GM12878 (cell line): ENCODE measurements around the gene EAF2. TPM values are rescaled to one million over a fixed set of nuclear protein-coding genes. Genes with fewer than 3 reads are reported as not detected.

Source experiments
- ATAC-seq: fragments of 200-7000 bp; cut with Tn5 transposase; 3 replicates; pipeline ENCODE4 v1.9.1; 2020; ENCODE audit warnings: mild to moderate bottlenecking, moderate library complexity
- BruUV-seq: library from RNA; stranded (reverse); fragments of 400-500 nt; replicated peaks from 2 replicates; lab custom pipeline; 2021; lab: Mats Ljungman, UMichigan
- CTCF ChIA-PET: fragments of 300-600 bp; sonication (Branson Sonifier 250); formaldehyde crosslinking; extraction: SDS; loops from one replicate; lab custom pipeline; 2021; ENCODE audit warnings: inconsistent platforms; lab: Yijun Ruan, JAX
- POLR2A ChIA-PET: fragments of 350-600 bp; formaldehyde crosslinking; extraction: SDS; loops from one replicate; lab custom pipeline; 2021; ENCODE audit warnings: inconsistent platforms; lab: Charles Lee
- RAD21 ChIA-PET: fragments of 300-600 bp; sonication (Branson Sonifier 250); formaldehyde crosslinking; loops from one replicate; lab custom pipeline; 2023; ENCODE audit warnings: antibody characterized with exemption; ENCODE audit not compliant: unreplicated experiment; lab: Charles Lee
- SMC1A ChIA-PET: fragments of 300-600 bp; sonication (Branson Sonifier 250); formaldehyde crosslinking; loops from one replicate; lab custom pipeline; 2023; ENCODE audit not compliant: unreplicated experiment, uncharacterized antibody; lab: Charles Lee
- DNase-seq: peaks from one replicate; pipeline ENCODE4 v3.0.0-alpha.2; 2011; ENCODE audit warnings: low read depth, low spot score
- FAIRE-seq: peaks from 3 replicates; lab custom pipeline; 2011; peaks lifted over from hg19 to GRCh38; lab: Jason Lieb, UNC
- H2AFZ ChIP-seq: 2 replicates; pipeline ENCODE4 v1.6.0; 2011; ENCODE audit warnings: low read depth, low read length, control low read depth; ENCODE audit not compliant: control insufficient read depth
- H3K27ac ChIP-seq: 2 replicates; pipeline ENCODE4 v1.5.1; 2011; ENCODE audit warnings: control low read depth; ENCODE audit not compliant: control insufficient read depth, insufficient read depth
- H3K27me3 ChIP-seq, 2 experiments: replicated peaks in 1 of 2; 2 replicates each; pipeline versions ENCODE4 v1.6.0 to v1.6.1; 2011; ENCODE audit warnings: low read length in 1 of 2; ENCODE audit not compliant: control insufficient read depth in 2 of 2, insufficient read depth in 2 of 2
- H3K36me3 ChIP-seq, 2 experiments: 2 replicates each; pipeline ENCODE4 v1.5.1; 2011; ENCODE audit warnings: low read length in 1 of 2; ENCODE audit not compliant: control insufficient read depth in 2 of 2, insufficient read depth in 2 of 2
- H3K4me1 ChIP-seq: 2 replicates; pipeline ENCODE4 v1.6.1; 2011; ENCODE audit warnings: mild to moderate bottlenecking, low read length, moderate library complexity, mixed read lengths; ENCODE audit not compliant: control insufficient read depth, insufficient read depth
- H3K4me2 ChIP-seq: 2 replicates; pipeline ENCODE4 v1.6.0; 2011; ENCODE audit warnings: control low read depth; ENCODE audit not compliant: control insufficient read depth, insufficient read depth
- H3K4me3 ChIP-seq: fragments of 200-600 bp; sonication (generic); 2 replicates; pipeline ENCODE4 v1.5.1; 2016
- H3K79me2 ChIP-seq: 2 replicates; pipeline ENCODE4 v1.6.0; 2011; ENCODE audit warnings: low read length; ENCODE audit not compliant: control insufficient read depth, insufficient read depth
- H3K9ac ChIP-seq: 2 replicates; pipeline ENCODE4 v1.8.0; 2011; ENCODE audit warnings: low read length, control low read depth, mixed read lengths; ENCODE audit not compliant: control insufficient read depth, insufficient read depth
- H3K9me3 ChIP-seq: replicated peaks from 3 replicates; pipeline ENCODE4 v1.5.1; 2011; ENCODE audit warnings: mild to moderate bottlenecking, low read length; ENCODE audit not compliant: control insufficient read depth, insufficient read depth
- H4K20me1 ChIP-seq: 2 replicates; pipeline ENCODE4 v1.6.0; 2011; ENCODE audit not compliant: control insufficient read depth, insufficient read depth
- ATF7 ChIP-seq: fragments of 450-650 bp; IDR thresholded peaks from 2 replicates; pipeline ENCODE4 v1.6.1; 2016; ENCODE audit warnings: low read depth, mild to moderate bottlenecking
- E2F4 ChIP-seq: IDR thresholded peaks from 2 replicates; pipeline ENCODE4 v1.6.1; 2012; ENCODE audit warnings: low read depth, low read length, improper control_type of control experiment
- E4F1 ChIP-seq: fragments of 450-650 bp; IDR thresholded peaks from 2 replicates; pipeline ENCODE4 v1.6.1; 2018; ENCODE audit warnings: borderline replicate concordance, mild to moderate bottlenecking; ENCODE audit not compliant: partially characterized antibody
- IKZF2 ChIP-seq, 2 experiments: fragments of 450-650 bp; IDR thresholded peaks; 2 replicates each; pipeline ENCODE4 v1.6.1; 2017; ENCODE audit warnings: mild to moderate bottlenecking in 2 of 2, moderate library complexity in 2 of 2
- MLLT1 ChIP-seq: fragments of 450-650 bp; IDR thresholded peaks from 2 replicates; pipeline ENCODE4 v1.6.1; 2016; ENCODE audit warnings: mild to moderate bottlenecking
- NBN ChIP-seq: fragments of 450-650 bp; IDR thresholded peaks from 2 replicates; pipeline ENCODE4 v1.6.1; 2016
- NKRF ChIP-seq: fragments of 450-650 bp; conservative IDR thresholded peaks from 2 replicates; pipeline ENCODE4 v1.6.1; 2017; ENCODE audit warnings: mild to moderate bottlenecking, moderate library complexity
- PML ChIP-seq: IDR thresholded peaks from 2 replicates; pipeline ENCODE4 v1.6.1; 2012; ENCODE audit warnings: low read length, inconsistent platforms
- SIN3A ChIP-seq: IDR thresholded peaks from 2 replicates; pipeline ENCODE4 v1.6.1; 2012; ENCODE audit warnings: low read depth, low read length, improper control_type of control experiment
- SKIL ChIP-seq: fragments of 450-650 bp; IDR thresholded peaks from 2 replicates; pipeline ENCODE4 v1.6.1; 2017; ENCODE audit warnings: mild to moderate bottlenecking, low read depth, inconsistent platforms; ENCODE audit not compliant: poor library complexity, severe bottlenecking
- SMAD1 ChIP-seq: fragments of 450-650 bp; IDR thresholded peaks from 2 replicates; pipeline ENCODE4 v1.6.1; 2018; ENCODE audit warnings: mild to moderate bottlenecking, low read depth; ENCODE audit not compliant: partially characterized antibody
- SRF ChIP-seq, 2 experiments: IDR thresholded peaks; 2 replicates each; pipeline ENCODE4 v1.6.1; 2011; ENCODE audit warnings: low read depth in 2 of 2, low read length in 2 of 2, mild to moderate bottlenecking in 1 of 2, moderate library complexity in 1 of 2
- STAT3 ChIP-seq: IDR thresholded peaks from 2 replicates; pipeline ENCODE4 v1.6.1; 2011; ENCODE audit warnings: low read depth, low read length, improper control_type of control experiment
- ZNF274 ChIP-seq: IDR thresholded peaks from one replicate; pipeline ENCODE4 v1.8.0; 2011; ENCODE audit not compliant: insufficient read length, insufficient read depth
- WGBS: methylation state at CpG from one replicate; pipeline ENCODE4 v1.1.6; 2016; ENCODE audit warnings: low lambda C conversion rate; ENCODE audit not compliant: insufficient replicate concordance, insufficient coverage; ENCODE audit errors: missing lambda C conversion rate; 5-methylcytosine and 5-hydroxymethylcytosine counted together
- in situ Hi-C: fragments of 300-500 bp; cut with MboI; formaldehyde crosslinking; loops from 9 replicates; pipeline ENCODE4 v1.14.3; 2018; ENCODE audit warnings: mixed read lengths
- intact Hi-C: fragments of 100-400 bp; cut with micrococcal nuclease; formaldehyde crosslinking; loops from one replicate; pipeline ENCODE4 v1.14.2; 2022; ENCODE audit not compliant: unreplicated experiment
- polyA plus RNA-seq, 11 experiments: library from polyadenylated mRNA; depleted of rRNA in 4 of 11; unstranded in 6 of 11; stranded (reverse) in 5 of 11; fragments of >200 nt; fragmentation: Nextera tagmentation in 4 of 11; fragmentation: Illumina TruSeq in 1 of 11; extraction: Ambion mirVana in 4 of 11; extraction: Trizol in 1 of 11; gene quantifications; 1 replicate in 1 of 11; 2 replicates in 10 of 11; pipeline versions ENCODE4 v1.2.1 to v1.2.3, GENCODE V29; 2011 to 2016; ENCODE audit warnings: inconsistent platforms in 2 of 11, missing spikeins in 2 of 11, low read depth in 1 of 11
- total RNA-seq, 4 experiments: library from RNA; depleted of rRNA in 3 of 4; stranded (reverse); fragments of >200 nt in 3 of 4; fragmentation: Illumina TruSeq in 1 of 4; extraction: Trizol in 1 of 4; gene quantifications; 2 replicates each; pipeline versions ENCODE4 v1.2.1 to v1.2.3, GENCODE V29; 2013 to 2021

The EAF2 gene
- total and polyA plus RNA-seq, 10 of the 15 experiments (the other 5 are each of a cell fraction or from before 2014, with no cell fraction given) = 47.3 to 193 (median 72.2) TPM

- DNase-seq = peak; percentile 19
- peaks cover 7% of the 10 kb centered on the region; the same call in 1 of the 2 replicates for H3K4me1 ChIP-seq
- FAIRE-seq = no peak
- 0% methylated on average over 11 of the region's 11 CpGs for WGBS
- peak overlapping the region; percentile 70 for H2AFZ ChIP-seq
- H3K4me2 ChIP-seq = peak overlapping the region; percentile 17; the same call in 1 of the 2 replicates
- CTCF ChIA-PET = interaction anchor here (0.8 to 2.0 kb wide), 3 partner anchors 10 to 46 kb away, joined by 3 to 6 read pairs (median 5); no protein-coding TSS in a partner anchor
- peak overlapping the region; percentile 90 for H3K4me3 ChIP-seq
- TSS peak; percentile 86 for BruUV-seq
- H4K20me1 ChIP-seq = no peaks in the 10 kb centered on the region
- ATAC-seq = peak; percentile 25
- RAD21 ChIA-PET = interaction anchor here (1.0 to 1.5 kb wide), 3 partner anchors 27 to 86 kb away, joined by 3 to 6 read pairs (median 4); partner anchors contain the start of gene GOLGB1
- peak overlapping the region; percentile 83 for H3K9ac ChIP-seq
- peaks cover 74% of the 10 kb centered on the region for H3K79me2 ChIP-seq
- in situ Hi-C loops (loop anchor here (5.0 kb wide), 1 partner anchor 242 kb away; no protein-coding TSS in a partner anchor), intact Hi-C loops (loop anchor here (5.0 to 10.0 kb wide), 5 partner anchors 88 to 419 kb away; partner anchors contain the start of genes GOLGB1 and POLQ)
- H3K27me3 ChIP-seq = no peaks in the 10 kb centered on the region
- SMC1A ChIA-PET = interaction anchor here (0.5 to 13.3 kb wide), 6 partner anchors 9 to 312 kb away, joined by 3 to 171 read pairs (median 6); no protein-coding TSS in a partner anchor
- POLR2A ChIA-PET = interaction anchor here (1.0 to 1.8 kb wide), 4 partner anchors 17 to 101 kb away, joined by 3 to 6 read pairs (median 6); no protein-coding TSS in a partner anchor
- no peaks in the 10 kb centered on the region; the same call in 1 of the 3 replicates for H3K9me3 ChIP-seq
- H3K27ac ChIP-seq = peak overlapping the region; percentile 75
- peaks cover 0 to 6% of the 10 kb centered on the region in 2 experiments; a peak in 1 of 4 replicates for H3K36me3 ChIP-seq
- no peak for TF ChIP-seq SRF (IDR thresholded peaks at IDR 0.05; ENCODE audit: low read depth in 2 of 2, low read length in 2 of 2)
- peak; percentile 26 to 46; a peak in 3 of 4 replicates for TF ChIP-seq IKZF2 (IDR thresholded peaks at IDR 0.05)
- TF ChIP-seq E2F4 = no peak
- peak; percentile 60 for TF ChIP-seq SKIL
- TF ChIP-seq SMAD1 = no peak
- TF ChIP-seq PML = no peak
- TF ChIP-seq E4F1 = no peak
- TF ChIP-seq ATF7 = 0 out of 2 replicates have a peak, but pooled peaks have one; percentile 6
- 0 out of 2 replicates have a peak, but pooled peaks have one; percentile 52 for TF ChIP-seq NKRF
- TF ChIP-seq ZNF274 = no peak
- peak; percentile 21; the same call in 1 of the 2 replicates for TF ChIP-seq SIN3A
- peak; percentile 62; the same call in 1 of the 2 replicates for TF ChIP-seq NBN
- TF ChIP-seq MLLT1 = peak; percentile 74
- no peak for TF ChIP-seq STAT3
Measured at GRCh38 chr3:121835465-121835801, 424 bp downstream of the EAF2 start.
